Ovary (tissue), 3 donors: ENCODE measurements around the gene ACOT7.

ENCODE experiments used
- CTCF ChIP-seq, 3 donors: fragments of 450-650 bp in 2 of 3; fragments of 200-600 bp in 1 of 3; IDR thresholded peaks; one replicate each; pipeline versions ENCODE4 v1.5.1 to v1.8.0; 2016 to 2022; ENCODE audit warnings: antibody characterized with exemption in 3 of 3, mild to moderate bottlenecking in 1 of 3
- EP300 ChIP-seq: sonication (generic); formaldehyde crosslinking; IDR thresholded peaks from one replicate; pipeline ENCODE4 v1.6.1; 2017; ENCODE audit warnings: antibody characterized with exemption
- POLR2A ChIP-seq: fragments of 450-650 bp; IDR thresholded peaks from one replicate; pipeline ENCODE4 v1.6.1; 2017; ENCODE audit warnings: antibody characterized with exemption, mild to moderate bottlenecking, moderate library complexity
- donor health status: DM: no; HTN: no; CAD: no.

DNA sequence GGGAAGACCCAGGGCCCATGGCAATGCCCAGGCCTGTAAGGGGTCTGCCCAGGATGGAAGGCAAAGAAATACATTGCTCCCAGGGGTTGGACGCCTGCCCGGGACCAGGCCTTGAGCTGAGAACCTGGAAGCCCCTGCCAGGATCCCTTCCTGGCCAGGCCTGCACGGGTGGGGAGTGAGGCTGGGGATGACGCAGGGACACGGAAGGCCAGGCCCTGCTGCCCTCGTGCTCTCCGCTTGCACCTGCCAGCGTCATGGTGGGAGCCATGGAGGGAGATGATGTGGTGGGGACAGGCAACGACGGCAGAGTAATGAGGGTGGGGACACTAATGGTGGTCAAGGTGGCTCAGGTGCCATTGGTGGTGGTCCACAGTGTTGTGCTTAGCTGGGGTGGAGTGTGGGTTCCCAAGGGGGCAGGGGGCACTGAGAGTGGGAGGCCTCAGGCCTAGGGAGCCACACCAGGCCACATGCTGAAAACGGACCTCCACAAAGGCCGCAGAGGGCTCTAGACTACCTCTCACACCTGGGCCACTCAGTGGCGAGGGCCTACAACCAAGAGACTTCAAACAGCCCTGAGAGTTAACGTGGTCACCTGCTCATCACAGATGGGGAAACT lies 145.3 kb downstream of the ACOT7 start:
- TF ChIP-seq CTCF (IDR thresholded peaks at IDR 0.05) (no peak), EP300 (no peak), POLR2A (no peak)
